Prostate gland (tissue), 2 donors: ENCODE data around the gene CCL18. TPM values are rescaled to one million over a fixed set of nuclear protein-coding genes. Genes with fewer than 3 reads are reported as not detected.
"Not testable (repeated sequence)": the region's sequence is repeated elsewhere in the genome, so short reads cannot be mapped to it uniquely, and the experiment has no call there.

Source experiments
- DNase-seq: peaks from one replicate; pipeline ENCODE4 v3.0.0-alpha.2; 2019; ENCODE audit warnings: low spot score
- H3K27ac ChIP-seq, 2 donors: fragments of 200-600 bp; sonication (generic); 2 replicates each; pipeline ENCODE4 v1.5.1; 2017 to 2019
- H3K27me3 ChIP-seq: fragments of 200-600 bp; sonication (generic); replicated peaks from 2 replicates; pipeline ENCODE4 v1.5.1; 2019; ENCODE audit not compliant: insufficient read depth
- H3K36me3 ChIP-seq, 2 donors: fragments of 200-600 bp; sonication (generic); 1 replicate in 1 of 2; 2 replicates in 1 of 2; pipeline versions ENCODE4 v1.5.1 to v1.8.1; 2017 to 2019
- H3K4me1 ChIP-seq: fragments of 200-600 bp; sonication (generic); replicated peaks from 2 replicates; pipeline ENCODE4 v1.5.1; 2019
- H3K4me3 ChIP-seq, 2 donors: fragments of 200-600 bp; sonication (generic); 2 replicates each; pipeline ENCODE4 v1.5.1; 2017 to 2019
- H3K9me3 ChIP-seq: fragments of 200-600 bp; sonication (generic); 2 replicates; pipeline ENCODE4 v1.5.1; 2017
- POLR2A ChIP-seq: fragments of 450-650 bp; IDR thresholded peaks from one replicate; pipeline ENCODE4 v1.6.1; 2016; ENCODE audit warnings: antibody characterized with exemption, mild to moderate bottlenecking
- POLR2AphosphoS5 ChIP-seq: sonication (generic); formaldehyde crosslinking; IDR thresholded peaks from one replicate; pipeline ENCODE4 v1.6.1; 2017; ENCODE audit warnings: antibody characterized with exemption
- WGBS: methylation state at CpG from one replicate; pipeline ENCODE4 v1.1.5; 2018; 5-methylcytosine and 5-hydroxymethylcytosine counted together
- intact Hi-C: fragments of 100-400 bp; cut with DNase I; formaldehyde crosslinking; loops from one replicate; pipeline ENCODE4 v1.14.2; 2022
- total RNA-seq, 2 donors: library from RNA; depleted of rRNA; stranded (reverse); fragments of >200 nt; gene quantifications; one replicate each; pipeline ENCODE4 v1.1.0, GENCODE V29; 2016
- TF ChIP-seq, protein P1 (sequence below), 4 experiments: fragments of 200-600 bp in 2 of 4; fragments of 450-650 bp in 2 of 4; sonication (generic) in 2 of 4; IDR thresholded peaks; 1 replicate in 3 of 4; 2 replicates in 1 of 4; pipeline ENCODE4 v1.5.1; 2016 to 2019; ENCODE audit warnings: antibody characterized with exemption in 4 of 4, mild to moderate bottlenecking in 2 of 4, moderate library complexity in 2 of 4

Gene CCL18
- total RNA-seq = 1 to 10 TPM in 1 of 2 donors, not detected in 1; 2.4 TPM

DNA sequence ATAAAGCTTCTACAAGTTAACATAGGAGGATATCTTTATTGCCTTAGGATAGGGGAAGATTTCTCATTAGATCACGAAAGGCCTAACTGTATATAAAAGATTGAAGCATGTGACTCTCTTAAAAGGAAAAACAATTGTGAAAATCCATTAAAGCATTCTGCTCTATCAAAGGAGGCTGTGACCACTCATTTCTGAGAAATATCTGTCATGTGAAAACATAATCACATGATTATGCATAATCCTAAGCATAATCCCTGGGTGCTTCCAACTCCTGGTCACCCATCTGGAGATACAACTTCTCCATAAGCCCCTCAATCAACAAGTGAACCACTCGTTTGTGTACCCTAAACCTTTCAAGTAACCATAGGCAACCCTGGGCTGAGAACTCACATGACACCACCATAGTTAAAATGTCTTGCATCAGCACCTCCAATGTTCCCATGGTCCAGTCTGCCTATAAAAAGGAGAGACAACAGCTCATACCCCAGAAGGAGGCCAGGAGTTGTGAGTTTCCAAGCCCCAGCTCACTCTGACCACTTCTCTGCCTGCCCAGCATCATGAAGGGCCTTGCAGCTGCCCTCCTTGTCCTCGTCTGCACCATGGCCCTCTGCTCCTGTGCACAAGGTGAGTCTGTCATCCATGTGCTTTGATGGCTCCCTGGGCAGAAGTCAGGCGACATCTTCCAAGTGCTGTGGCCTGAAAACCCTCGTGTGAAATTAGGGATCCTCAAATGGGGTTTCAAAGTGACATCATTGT, at the start of gene CCL18:
CCL18 (plus strand) TSS at position 487 of the 756 bp plus-strand sequence; CDS start at position 558, 71 bp downstream.
- intact Hi-C loops = no loop called here
- no peaks in the 10 kb centered on the region for H3K4me1 ChIP-seq
- H3K27ac ChIP-seq = no peak within 1 kb of the TSS
- no peaks in the 10 kb centered on the region for H3K9me3 ChIP-seq
- H3K27me3 ChIP-seq = no peaks in the 10 kb centered on the region
- TF ChIP-seq, protein P1, sequence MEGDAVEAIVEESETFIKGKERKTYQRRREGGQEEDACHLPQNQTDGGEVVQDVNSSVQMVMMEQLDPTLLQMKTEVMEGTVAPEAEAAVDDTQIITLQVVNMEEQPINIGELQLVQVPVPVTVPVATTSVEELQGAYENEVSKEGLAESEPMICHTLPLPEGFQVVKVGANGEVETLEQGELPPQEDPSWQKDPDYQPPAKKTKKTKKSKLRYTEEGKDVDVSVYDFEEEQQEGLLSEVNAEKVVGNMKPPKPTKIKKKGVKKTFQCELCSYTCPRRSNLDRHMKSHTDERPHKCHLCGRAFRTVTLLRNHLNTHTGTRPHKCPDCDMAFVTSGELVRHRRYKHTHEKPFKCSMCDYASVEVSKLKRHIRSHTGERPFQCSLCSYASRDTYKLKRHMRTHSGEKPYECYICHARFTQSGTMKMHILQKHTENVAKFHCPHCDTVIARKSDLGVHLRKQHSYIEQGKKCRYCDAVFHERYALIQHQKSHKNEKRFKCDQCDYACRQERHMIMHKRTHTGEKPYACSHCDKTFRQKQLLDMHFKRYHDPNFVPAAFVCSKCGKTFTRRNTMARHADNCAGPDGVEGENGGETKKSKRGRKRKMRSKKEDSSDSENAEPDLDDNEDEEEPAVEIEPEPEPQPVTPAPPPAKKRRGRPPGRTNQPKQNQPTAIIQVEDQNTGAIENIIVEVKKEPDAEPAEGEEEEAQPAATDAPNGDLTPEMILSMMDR (IDR thresholded peaks at IDR 0.05) = no peak
- TF ChIP-seq POLR2A = no peak
- 79% methylated on average over 5 of the region's 5 CpGs for WGBS
- DNase-seq = no peak
- no peak within 1 kb of the TSS for H3K4me3 ChIP-seq
- no peaks in the 10 kb centered on the region for H3K36me3 ChIP-seq

- no peaks in the 10 kb centered on the region for H3K27me3 ChIP-seq
- DNase-seq = no peak
- intact Hi-C loops = no loop called here
- H3K27ac ChIP-seq = no peak overlapping the region
- H3K36me3 ChIP-seq = no peaks in the 10 kb centered on the region
- TF ChIP-seq POLR2A (no peak), POLR2AphosphoS5 (no peak)
- TF ChIP-seq, protein P1 (IDR thresholded peaks at IDR 0.05) = no peak
- no peaks in the 10 kb centered on the region for H3K9me3 ChIP-seq
- H3K4me1 ChIP-seq = no peaks in the 10 kb centered on the region
- H3K4me3 ChIP-seq = no peak overlapping the region
- 84% methylated on average over 5 of the region's 5 CpGs for WGBS
Observed at GRCh38 chr17:36014946-36015345, 49.1 kb upstream of the CCL18 start.

DNA sequence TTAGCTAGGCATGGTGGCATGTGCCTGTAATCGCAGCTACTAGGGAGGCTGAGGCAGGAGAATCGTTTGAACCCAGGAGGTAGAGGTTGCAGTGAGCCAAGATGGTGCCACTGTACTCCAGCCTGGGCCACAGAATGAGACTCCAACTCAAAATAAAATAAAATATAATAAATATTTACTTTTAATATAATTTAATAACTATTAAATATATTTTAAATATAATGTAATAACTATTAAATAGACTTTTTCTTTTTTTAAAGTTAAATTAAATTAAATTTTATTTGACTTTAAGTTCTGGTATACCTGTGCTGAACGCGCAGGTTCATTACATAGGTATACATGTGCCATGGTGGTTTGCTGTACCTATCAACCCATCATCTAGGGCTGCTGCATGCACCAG, 48.2 kb upstream of the CCL18 start:
- DNase-seq, H3K9me3 ChIP-seq, H3K4me3 ChIP-seq, intact Hi-C loops, H3K27me3 ChIP-seq, H3K4me1 ChIP-seq, H3K27ac ChIP-seq, H3K36me3 ChIP-seq: not testable (repeated sequence)
- 97% methylated on average over 4 of the region's 4 CpGs for WGBS

DNA sequence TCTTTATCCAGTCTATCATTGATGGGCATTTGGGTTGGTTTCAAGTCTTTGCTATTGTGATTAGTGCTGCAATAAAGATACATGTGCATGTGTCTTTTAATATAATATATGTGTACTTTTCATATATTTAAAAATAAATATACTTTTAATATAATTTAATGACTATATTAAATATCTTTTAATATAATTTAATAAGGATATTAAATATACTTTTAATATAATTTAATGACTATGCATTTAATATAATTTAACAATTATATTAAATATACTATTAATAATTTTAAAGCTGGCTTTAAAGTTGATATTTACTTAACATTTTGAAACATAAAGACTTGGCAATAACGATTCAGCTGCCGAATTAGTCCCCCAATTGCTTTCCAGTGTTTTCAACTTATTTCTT, 47.5 kb upstream of the CCL18 start:
- Histone ChIP-seq H3K27ac (no peak overlapping the region), H3K36me3 (no peaks in the 10 kb centered on the region), H3K4me3 (no peak overlapping the region), H3K4me1 (no peaks in the 10 kb centered on the region), H3K27me3 (no peaks in the 10 kb centered on the region), H3K9me3 (no peaks in the 10 kb centered on the region)
- WGBS = 97% methylated on average over 2 of the region's 2 CpGs
- TF ChIP-seq, protein P1 (IDR thresholded peaks at IDR 0.05) = no peak
- TF ChIP-seq POLR2A (no peak), POLR2AphosphoS5 (no peak)
- intact Hi-C loops = no loop called here
- DNase-seq = no peak

- Histone ChIP-seq H3K4me3 (no peak within 1 kb of the TSS), H3K27me3 (no peaks in the 10 kb centered on the region), H3K9me3 (no peaks in the 10 kb centered on the region), H3K36me3 (no peaks in the 10 kb centered on the region), H3K4me1 (no peaks in the 10 kb centered on the region), H3K27ac (no peak within 1 kb of the TSS)
- intact Hi-C loops = no loop called here
- TF ChIP-seq POLR2A (no peak), POLR2AphosphoS5 (no peak)
- TF ChIP-seq, protein P1 (IDR thresholded peaks at IDR 0.05) = no peak
- 44% methylated on average over 6 of the region's 6 CpGs for WGBS
- DNase-seq = no peak
Observed at GRCh38 chr17:36017799-36018198, 46.3 kb upstream of the CCL18 start, which contains the start of gene CCL23. CCL23 (minus strand) TSS chr17:36017972; CDS start chr17:36017897, 75 bp downstream.
